ENCODE results near the gene EFNB3.

GRCh38 chr17:7655541-7655840 lies 49.5 kb upstream of the EFNB3 start:
- TF ChIP-seq GABPA (IDR thresholded peaks at IDR 0.05; ENCODE audit: low read depth) (no peak), POLR2AphosphoS5 (IDR thresholded peaks at IDR 0.05; ENCODE audit: low read depth) (no peak), SPI1 (IDR thresholded peaks at IDR 0.05; ENCODE audit: borderline replicate concordance, low read depth) (no peak)
- TF ChIP-seq, protein P1, sequence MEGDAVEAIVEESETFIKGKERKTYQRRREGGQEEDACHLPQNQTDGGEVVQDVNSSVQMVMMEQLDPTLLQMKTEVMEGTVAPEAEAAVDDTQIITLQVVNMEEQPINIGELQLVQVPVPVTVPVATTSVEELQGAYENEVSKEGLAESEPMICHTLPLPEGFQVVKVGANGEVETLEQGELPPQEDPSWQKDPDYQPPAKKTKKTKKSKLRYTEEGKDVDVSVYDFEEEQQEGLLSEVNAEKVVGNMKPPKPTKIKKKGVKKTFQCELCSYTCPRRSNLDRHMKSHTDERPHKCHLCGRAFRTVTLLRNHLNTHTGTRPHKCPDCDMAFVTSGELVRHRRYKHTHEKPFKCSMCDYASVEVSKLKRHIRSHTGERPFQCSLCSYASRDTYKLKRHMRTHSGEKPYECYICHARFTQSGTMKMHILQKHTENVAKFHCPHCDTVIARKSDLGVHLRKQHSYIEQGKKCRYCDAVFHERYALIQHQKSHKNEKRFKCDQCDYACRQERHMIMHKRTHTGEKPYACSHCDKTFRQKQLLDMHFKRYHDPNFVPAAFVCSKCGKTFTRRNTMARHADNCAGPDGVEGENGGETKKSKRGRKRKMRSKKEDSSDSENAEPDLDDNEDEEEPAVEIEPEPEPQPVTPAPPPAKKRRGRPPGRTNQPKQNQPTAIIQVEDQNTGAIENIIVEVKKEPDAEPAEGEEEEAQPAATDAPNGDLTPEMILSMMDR (IDR thresholded peaks at IDR 0.05; ENCODE audit: insufficient read depth, low read length) = no peak
- TF ChIP-seq, protein P2, sequence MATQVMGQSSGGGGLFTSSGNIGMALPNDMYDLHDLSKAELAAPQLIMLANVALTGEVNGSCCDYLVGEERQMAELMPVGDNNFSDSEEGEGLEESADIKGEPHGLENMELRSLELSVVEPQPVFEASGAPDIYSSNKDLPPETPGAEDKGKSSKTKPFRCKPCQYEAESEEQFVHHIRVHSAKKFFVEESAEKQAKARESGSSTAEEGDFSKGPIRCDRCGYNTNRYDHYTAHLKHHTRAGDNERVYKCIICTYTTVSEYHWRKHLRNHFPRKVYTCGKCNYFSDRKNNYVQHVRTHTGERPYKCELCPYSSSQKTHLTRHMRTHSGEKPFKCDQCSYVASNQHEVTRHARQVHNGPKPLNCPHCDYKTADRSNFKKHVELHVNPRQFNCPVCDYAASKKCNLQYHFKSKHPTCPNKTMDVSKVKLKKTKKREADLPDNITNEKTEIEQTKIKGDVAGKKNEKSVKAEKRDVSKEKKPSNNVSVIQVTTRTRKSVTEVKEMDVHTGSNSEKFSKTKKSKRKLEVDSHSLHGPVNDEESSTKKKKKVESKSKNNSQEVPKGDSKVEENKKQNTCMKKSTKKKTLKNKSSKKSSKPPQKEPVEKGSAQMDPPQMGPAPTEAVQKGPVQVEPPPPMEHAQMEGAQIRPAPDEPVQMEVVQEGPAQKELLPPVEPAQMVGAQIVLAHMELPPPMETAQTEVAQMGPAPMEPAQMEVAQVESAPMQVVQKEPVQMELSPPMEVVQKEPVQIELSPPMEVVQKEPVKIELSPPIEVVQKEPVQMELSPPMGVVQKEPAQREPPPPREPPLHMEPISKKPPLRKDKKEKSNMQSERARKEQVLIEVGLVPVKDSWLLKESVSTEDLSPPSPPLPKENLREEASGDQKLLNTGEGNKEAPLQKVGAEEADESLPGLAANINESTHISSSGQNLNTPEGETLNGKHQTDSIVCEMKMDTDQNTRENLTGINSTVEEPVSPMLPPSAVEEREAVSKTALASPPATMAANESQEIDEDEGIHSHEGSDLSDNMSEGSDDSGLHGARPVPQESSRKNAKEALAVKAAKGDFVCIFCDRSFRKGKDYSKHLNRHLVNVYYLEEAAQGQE (IDR thresholded peaks at IDR 0.05; ENCODE audit: insufficient replicate concordance, low read depth) = no peak
